Activated T-helper 1 cell treated with Interleukin-2 at 50 U/mL for 16 hours (primary cell): ENCODE measurements around the gene BRIX1.
"Not testable (repeated sequence)": the region's sequence is repeated elsewhere in the genome, so short reads cannot be mapped to it uniquely, and the experiment has no call there.

Source experiments
- DNase-seq: peaks from one replicate; pipeline ENCODE4 v3.0.0-alpha.2; 2020; ENCODE audit warnings: low read depth

The BRIX1 gene

DNA sequence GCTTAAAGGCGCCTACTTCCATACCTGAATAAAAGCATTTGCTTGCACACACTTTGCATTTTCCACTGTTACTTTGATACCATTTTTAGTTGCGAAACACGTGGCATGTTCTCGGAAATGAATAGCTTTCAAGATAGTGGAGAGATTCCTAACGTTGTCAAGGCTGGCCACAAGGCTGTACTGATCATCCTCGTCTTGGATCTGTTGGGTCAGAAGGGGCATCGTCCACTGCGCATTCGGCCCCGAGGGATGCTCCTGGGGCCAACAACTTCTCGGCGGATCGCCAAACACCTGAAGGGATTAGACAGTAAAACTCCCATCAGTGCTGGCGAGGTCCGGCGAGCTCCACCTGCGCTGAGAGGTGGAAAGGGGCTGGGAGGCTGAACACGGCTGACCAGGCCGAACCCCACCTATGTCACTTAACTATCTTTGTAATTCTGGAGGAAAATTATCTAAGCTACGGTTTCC lies 806 bp upstream of the BRIX1 start:
- DNase-seq, result no peak

DNA sequence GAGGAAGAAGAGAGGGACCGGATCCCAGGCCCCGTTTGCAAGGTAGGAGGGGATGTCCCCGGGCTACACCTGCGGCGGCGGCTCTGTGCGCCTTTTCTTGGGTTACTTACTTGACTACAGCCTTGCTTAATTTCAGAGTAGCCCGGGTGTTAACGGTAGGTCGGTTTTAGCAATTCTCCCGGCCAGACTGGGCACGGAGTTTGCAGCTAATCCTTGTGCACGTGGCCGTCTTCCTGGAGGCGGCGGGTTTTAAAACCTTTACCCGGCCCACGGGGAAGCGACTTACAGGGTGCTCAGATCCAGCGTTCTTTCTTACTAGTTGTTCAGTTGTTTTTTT lies 313 bp downstream of the BRIX1 start:
- no peak for DNase-seq

DNA sequence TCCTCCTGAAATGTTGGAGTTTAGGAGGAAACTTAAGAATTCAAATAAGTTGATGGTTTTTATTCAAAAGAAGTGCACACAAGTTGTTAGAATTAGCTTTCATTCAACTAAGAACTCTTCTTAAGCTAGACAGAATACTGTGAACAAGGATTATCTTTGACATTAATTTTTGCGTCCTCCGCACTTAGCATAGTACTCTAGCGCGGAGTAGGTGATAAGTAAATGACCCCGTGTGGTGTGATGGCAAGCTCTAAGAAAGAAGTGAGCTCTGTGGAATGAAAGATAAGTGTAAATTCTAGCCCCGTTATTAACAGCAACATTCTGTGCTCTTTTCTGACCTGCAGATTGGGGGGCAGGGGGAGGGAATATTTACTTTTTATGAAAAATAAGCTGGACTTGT lies 1.0 kb downstream of the BRIX1 start:
- DNase-seq, result no peak

DNA sequence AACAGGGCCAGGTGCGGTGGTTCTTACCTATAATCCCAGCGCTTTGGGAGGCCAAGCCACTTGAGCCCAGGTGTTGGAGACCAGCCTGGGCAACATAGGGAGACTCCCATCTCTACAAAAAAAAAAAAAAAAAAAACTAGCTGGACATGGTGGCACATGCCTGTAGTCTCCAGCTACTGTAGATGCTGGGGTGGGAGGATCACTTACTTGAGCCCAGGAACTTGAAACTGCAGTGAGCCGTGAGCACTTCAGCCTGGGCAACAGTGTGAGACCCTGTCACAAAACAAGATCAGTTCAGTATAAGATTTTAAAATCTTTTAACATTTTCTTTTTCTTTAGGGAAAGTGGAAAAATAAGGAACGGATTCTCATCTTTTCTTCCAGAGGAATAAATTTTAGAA lies 2.5 kb downstream of the BRIX1 start:
- DNase-seq, result no peak

DNA sequence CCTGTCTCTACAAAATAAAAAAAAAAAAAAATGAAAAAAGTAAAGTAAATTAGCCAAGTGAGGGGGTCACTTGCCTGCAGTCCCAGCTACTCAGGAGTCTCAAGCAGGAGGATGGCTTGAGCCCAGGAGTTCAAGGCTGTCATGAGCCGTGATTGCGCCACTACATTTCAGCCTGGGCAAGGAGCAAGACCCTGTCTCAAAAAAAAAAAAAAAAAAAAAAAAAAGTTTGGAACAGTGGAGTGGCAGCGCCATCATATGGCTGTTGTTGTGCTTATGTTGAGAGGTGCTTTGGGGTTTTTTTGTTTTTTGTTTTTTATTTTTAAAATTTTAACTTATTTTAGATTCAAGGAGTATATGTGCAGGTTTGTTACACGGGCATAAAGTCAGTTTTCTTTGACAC lies 3.6 kb downstream of the BRIX1 start:
- DNase-seq, result no peak

DNA sequence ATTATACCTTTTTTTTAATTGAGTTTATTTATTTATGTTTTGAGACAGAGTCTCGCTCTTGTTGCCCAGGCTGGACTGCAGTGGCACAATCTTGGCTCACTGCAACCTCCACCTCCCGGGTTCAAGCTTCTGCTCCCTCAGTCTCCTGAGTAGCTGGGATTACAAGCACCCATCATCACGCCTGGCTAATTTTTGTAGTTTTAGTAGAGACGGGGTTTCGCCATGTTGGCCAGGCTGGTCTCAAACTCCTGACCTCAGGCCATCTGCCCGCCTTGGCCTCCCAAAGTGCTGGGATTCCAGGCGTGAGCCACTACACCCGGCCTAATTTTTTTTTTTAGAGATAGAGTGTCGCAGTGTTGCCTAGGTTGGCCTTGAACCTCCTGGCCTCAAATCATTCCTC lies 7.7 kb downstream of the BRIX1 start:
- DNase-seq, result not testable (repeated sequence)

DNA sequence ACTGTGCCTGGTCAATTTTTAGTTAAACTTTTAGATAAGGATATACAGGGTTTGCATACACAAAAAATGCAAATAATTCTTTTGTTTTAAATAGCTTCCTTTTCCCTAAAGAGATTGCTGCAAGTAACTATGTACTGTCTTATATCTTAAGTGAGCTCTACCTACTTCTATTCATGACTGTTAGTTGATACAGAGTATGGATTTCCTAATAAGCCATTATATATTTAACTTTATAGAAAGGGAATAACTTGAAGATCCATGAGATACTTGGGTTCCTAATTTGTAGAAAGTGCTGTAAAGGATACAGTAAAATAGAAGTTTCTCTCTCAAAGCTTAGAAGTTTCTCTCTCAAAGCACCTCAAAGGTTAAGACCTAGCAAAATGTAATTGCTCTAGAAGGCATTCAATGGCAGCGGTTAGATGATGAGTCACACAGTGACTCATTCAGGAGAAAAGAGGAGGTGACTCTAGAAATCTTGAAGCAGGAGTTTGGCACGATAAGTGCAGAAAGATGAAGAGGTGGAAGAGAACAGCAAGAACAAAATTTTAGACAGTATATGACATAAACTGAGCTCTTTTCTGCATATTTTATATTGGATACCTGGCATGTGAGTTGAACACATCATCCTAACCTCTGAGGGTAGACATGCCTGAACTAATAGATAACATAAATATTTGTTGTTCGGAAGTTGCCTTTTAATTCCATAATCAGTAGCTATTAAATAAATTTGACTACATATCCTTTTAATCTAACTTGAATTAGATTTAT lies 8.4 kb downstream of the BRIX1 start:
- no peak for DNase-seq

DNA sequence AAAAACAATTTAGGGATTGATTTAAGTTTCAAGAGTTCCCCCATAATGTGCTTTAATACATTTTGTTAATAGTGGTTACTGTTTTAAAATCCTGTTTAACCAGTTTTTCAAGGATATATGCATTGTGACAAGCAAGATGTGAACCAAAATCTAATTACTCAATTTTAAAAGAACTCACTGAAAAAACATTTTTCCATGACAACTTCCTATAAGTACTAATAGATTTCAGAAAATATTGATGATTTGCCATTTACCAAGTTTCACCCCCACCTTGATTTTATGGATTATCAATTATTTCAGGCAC lies 8.9 kb downstream of the BRIX1 start:
- no peak for DNase-seq

DNA sequence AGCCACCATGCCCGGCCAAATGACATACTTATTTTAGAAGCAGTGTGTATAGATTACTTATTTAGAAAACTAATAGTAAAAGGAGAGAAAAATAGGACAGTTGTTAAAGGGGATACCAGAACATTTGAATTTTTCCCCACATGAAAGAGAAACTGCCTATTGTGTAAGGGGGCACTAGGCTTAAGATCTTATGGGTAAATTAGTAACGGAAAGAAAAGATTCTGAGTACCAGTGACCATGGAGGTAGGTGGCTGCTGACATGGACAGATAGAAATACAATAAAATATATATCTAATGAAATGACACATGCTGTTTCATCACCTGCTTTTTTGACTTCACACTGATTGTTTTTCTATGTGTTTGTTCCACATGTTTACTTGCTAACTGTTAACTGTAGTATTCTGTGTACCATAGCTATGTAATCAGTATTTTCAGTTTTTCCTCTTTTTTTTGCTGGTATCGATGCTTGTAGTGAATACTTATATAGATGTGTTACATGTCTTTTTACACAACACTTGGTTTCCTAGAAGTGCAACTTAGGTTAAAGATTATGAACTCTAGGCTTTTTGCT lies 10.9 kb downstream of the BRIX1 start:
- DNase-seq, result no peak

DNA sequence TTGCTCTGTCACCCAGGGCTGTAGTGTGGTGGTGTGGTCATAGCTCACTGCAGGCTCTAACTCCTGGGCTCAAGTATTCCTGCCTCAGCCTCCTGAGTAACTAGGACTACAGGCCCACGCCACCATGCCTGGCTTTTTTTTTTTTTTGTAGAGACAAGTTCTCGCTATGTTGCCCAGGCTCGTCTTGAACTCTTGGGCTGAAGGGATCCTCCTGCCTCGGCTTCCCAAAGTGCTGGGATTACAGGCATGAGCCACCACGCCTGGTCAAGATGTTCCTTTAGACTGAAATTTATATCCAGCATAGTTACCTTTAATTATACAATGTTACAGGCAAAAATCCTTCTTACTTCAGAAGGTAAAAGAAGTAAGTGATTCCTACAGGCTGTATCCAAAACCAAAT lies 12.3 kb downstream of the BRIX1 start:
- no peak for DNase-seq

DNA sequence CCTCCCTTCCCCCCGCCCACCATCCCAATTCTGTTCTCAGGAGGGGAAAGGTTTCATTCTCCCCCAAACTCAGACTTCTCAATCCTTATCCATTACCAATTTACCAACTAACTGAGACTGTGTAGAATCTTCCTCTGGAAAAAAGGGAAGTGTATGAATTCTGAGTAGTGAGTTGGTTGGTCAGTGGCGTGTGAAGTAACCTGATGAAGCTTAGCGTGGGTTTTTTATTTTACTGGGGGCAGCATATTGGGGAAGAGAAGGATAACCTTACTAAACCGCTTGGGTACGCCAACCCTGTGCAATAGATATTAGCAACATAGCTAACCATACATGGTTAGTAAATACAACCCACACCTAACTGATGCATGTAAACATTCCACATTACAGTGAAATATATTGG lies 12.8 kb downstream of the BRIX1 start:
- no peak for DNase-seq

DNA sequence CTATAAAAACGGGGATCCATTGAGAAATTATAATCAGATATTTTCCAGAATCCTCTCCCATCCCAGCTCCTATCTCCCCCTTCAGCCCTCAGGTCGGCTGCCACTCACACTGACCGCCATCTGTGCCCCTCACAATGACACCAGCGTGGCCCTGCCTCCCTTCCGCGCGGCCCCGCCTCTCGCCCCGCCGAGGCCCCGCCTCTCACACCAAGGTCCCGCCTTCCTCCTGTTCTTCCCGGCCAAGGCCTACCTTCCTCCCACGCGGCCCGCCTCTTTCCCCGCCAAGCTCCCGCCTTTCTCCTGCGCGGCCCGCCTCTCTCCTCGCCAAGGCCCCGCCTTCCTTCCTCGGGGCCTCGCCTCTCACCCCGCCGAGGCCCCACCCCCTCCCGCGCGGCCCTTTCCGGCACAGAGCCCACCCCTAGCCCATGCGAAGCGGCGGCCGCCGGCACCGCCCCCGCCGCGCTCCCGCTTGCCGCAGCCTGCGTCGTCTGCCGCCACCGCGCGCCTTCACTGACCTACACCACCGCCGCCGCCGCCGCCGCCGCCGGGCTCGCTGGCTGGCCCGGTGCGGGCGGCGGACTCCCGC lies 13.7 kb downstream of the BRIX1 start, which contains the start of gene DNAJC21:
TSS of gene DNAJC21 (plus strand) at position 426 of the 586 bp plus-strand sequence. CDS start 261 bp downstream, outside the sequence.
- DNase-seq, result peak; percentile 95

DNA sequence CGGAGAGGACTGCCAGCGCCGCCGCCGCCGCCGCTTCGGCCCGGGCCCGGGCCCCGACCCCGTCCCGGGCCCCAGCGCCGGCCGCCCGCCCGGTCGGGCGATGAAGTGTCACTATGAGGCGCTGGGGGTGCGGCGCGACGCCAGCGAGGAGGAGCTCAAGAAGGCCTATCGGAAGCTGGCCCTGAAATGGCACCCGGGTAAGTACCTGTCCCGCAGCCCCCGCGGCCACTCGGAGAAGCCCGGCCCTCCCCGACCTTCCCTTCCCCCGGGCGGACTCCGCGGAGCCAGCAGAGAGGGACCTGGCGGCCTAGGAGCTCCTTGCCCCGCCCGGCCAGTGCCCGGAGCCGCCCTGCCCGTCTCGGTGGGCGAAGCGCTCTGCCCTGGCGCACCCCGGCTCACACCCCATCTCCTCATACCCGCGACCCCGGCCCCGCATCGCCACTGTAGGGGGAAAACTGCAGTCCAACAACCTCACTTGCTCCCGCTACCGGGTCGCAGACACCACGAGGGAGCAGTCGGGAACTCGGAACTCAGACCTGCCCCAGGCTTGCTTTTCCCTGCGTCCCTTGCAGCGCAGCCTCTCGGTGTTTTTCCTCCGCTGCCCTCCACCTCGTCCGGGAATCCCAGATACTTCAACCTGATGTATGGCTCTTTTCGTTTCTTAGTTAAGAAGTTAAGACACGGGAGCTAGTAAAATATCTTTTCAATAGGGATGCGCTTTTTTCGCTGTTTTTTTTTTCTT lies 14.4 kb downstream of the BRIX1 start:
- peak; percentile 67 for DNase-seq

DNA sequence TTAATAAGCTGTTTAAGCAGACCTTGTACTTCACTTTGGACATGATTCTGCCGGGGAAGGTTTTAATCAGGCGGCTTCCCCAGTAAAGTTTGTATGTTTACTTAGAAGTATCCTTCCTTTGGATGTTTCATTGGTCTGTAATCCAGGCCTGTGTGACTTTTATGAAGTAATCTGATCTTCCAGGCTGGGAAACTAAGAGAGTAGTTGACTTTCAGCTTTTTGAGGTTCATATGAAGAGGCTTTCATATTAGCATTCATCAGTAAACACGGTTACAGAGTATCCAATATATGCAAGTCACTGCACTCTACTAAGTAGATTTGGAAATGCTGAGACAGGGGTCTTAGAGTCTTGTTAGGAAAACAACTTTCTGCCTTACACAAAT lies 14.9 kb downstream of the BRIX1 start:
- no peak for DNase-seq

DNA sequence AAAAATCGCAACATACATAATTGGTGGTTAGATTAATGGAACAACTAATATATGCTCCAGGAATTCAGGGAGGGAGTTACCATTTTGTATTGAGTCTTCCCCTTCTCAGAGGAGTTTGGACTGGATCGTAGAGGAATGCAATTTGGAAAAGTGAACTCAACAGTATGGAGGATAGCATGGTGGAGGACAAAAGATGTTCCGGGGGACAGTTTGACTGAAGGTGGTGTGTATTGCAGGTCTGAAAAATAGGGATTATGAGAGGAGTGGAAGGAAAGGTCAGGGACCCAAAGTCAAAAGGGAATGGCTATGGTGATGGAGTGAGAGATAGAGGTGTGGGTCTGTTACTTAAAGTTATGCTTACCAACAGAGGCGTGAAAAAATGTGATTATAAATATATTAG lies 15.4 kb downstream of the BRIX1 start:
- DNase-seq, result no peak

DNA sequence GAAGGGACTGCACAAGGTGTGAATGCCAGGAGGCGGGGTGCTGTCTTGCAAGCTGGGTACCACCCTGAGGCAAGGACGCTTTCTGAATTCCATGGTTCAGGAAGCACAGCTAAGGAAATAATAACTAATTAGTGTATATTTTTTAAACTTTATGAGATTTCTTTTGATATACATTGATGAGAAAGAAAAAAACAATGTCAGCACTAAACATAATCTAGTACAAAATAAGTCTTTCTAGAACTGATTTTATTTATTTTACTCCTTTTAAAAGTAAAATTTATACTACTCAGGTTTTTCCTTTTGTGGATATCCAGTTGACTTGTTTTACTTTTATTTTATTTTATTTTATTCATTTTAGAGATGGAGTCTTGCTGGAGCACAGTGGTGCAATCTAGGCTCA lies 17.4 kb downstream of the BRIX1 start:
- no peak for DNase-seq

DNA sequence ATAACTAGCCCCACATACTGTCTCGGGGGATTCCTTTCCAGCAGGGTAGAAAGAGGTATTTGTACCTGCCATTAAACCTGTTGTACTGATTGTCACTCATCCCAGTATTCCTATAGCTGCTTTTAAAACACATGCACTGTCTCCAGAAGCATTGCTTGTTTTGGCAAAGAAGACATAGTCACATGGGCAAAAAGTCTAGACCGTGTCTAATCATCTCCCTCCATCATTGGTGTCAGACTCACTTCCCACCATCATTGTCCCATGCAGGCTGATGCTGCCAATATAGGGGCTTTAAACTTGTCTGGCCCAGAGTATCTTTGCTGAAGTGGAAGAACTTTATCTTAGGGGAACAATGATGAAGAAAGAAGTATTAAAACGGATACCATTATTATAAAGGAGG lies 26.4 kb downstream of the BRIX1 start:
- no peak for DNase-seq

DNA sequence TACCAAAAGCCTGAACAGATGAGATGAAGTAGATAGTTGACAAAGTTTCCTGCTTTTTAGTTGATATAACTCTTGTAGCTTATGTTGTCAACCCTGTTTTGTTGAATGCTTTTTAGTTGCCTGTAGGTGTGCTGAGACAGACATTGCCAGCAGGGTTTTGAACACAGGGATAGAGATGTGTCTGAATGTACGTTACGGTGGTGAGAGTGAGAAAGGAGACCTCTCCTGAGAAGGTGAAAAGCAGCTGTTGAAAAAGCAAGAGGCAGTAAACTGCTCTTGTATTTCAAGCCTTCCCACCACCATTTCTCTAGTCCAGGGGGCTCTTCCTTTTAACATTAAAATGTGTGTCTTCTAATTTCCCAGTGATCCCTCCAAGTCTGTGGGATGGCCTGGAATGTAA lies 28.5 kb downstream of the BRIX1 start:
- no peak for DNase-seq

DNA sequence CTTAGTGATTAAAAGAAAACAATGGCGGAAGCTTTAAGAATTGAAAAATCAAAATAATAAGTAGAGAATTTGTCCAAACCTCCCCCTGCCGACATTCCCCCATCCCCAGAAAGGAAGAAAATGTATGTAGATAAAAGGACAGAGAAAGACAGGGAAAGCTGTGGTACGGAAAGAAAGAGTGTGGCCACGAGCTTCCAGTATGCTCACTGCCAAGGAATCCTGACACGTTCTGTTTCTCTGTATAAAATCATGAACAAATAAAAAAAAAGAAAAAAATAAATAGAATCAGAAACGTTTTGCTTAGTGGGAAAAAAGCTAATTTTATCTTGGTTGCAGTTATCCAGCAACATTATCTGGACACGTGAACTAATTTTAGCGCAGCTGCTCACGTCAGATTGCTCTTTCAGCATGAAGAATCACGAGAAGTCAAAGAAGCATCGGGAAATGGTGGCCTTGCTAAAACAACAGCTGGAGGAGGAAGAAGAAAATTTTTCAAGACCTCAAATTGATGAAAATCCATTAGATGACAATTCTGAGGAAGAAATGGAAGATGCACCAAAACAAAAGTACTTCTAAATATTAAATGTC lies 29.0 kb downstream of the BRIX1 start:
- DNase-seq, result no peak

DNA sequence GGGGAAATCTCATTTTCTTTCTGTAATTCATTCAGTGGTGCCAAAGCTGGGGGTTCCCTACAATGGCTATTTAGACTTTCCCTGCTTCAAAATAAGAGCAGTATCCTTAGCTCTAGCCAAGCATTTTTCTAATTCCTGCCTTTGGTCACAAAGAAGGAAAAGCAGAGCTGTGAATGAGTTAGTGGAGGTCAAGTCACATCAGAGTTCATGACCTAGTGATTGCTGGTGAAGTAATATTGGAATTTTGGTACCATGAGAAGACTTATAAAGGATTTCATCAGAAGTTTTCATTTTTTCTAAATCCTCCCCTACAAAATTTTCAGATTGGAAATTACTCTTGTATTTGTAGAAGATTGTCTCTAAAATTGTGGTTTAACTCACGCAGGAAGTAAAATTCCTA lies 41.8 kb downstream of the BRIX1 start:
- no peak for DNase-seq

DNA sequence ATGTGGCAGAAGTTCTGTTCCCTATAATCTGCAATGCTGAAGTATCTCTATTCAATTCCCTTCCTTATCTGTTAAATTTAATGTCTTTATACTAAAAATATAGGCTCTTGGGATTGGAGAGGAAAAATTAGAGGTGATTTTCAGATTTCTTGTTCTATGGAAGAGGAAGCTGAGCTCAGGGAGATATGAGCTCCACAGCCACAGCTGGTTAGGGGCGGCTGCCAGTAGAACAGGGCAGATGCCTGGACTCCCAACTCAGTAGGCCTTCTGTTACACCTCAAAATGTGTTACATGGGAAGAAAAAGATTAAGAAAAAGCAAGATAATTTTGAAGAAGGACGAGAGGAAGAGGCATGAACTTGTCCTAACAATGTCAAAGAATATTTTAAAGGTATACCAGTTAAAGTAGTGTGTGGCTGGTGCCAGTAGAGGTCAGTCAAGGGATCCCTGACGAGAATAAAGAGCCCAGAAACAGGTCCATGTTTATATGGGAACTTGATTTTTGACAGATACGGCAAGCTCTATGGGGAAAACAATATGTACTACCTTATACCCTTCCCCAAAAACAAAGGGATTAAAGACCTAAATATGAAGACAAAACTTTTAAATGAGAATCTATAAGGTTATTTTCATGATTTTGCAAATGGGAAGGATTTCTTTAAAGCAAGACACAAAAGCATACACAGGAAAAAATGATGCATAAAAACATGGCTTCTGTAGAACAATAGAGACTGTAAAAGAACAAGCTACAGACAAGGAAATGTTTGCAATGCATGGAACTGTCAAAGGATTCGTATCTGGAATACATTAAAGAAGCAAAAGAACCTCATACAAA lies 42.6 kb downstream of the BRIX1 start:
- no peak for DNase-seq

DNA sequence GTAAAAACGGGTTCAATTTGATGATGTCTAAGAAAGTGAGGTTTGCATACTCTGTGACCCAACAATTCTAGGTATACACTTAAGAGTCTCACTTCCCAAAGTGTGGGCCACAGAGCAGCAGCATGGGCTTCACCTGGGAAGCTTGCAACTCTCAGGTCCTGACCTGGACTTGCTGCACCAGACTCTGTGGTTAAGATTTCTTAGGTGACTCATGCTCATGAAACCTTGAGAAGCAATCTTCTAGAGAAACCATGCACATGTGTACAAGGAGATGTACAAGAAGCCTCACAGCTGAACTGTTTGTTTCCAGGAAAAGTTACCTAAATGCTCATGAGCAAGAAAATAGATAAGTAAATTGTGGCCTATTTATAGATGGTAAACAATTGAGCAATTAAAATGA lies 43.8 kb downstream of the BRIX1 start:
- DNase-seq, result no peak
